GM10266 (cell line): Measurements from ENCODE around the gene FICD.

Experiments
- DNase-seq: peaks from one replicate; pipeline ENCODE4 v3.0.0; 2012; ENCODE audit errors: extremely low spot score
- CTCF ChIP-seq: IDR thresholded peaks from 2 replicates; pipeline ENCODE4 v1.5.1; 2012; ENCODE audit warnings: mild to moderate bottlenecking, low read depth; ENCODE audit not compliant: control insufficient read depth, insufficient read depth; ENCODE audit errors: missing control alignments

FICD gene

DNA sequence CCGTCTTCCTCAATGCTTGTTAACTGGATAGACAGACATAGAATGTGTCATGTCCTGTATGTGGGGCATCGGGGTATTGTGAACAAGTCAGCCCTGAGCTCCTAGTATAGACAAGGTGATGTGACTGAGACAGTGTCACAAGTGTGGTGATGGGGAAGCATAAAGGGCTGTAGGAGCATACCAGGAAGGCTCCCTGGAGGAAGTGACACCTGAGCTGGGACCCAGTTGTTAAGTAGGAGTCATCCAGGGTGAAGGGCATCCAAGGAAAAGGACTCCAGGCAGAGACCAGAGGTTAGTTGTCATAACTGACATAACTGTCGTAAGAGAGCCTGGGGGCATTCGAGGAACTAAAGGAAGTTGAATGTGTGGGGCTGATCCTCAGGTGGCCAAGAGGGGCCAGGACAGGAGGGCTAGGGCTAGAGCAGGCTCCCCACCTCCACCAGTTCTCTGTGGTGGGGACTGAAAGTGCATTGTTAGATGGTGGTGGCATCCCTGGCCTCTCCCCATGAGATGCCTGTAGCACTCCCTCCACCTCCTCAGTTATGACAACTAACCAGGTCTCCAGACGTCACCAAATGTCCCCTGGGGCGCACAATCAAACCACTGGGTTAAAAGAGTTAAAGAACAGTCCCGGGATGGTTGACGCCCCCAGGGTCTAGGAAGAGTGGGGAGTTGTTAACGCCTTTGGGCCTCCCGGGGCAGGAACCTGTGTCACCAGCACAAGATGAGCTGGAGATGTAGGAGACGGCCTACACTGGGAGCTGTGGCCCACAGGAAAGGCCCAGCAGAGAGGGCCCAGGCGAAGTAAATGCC lies 2.4 kb downstream of the FICD start:
- no peak for DNase-seq
- TF ChIP-seq CTCF = no peak

GRCh38 chr12:108518101-108518715 lies 3.1 kb downstream of the FICD start:
- no peak for TF ChIP-seq CTCF
- no peak for DNase-seq

GRCh38 chr12:108518716-108519496 lies 3.8 kb downstream of the FICD start:
- no peak for TF ChIP-seq CTCF
- no peak for DNase-seq

DNA sequence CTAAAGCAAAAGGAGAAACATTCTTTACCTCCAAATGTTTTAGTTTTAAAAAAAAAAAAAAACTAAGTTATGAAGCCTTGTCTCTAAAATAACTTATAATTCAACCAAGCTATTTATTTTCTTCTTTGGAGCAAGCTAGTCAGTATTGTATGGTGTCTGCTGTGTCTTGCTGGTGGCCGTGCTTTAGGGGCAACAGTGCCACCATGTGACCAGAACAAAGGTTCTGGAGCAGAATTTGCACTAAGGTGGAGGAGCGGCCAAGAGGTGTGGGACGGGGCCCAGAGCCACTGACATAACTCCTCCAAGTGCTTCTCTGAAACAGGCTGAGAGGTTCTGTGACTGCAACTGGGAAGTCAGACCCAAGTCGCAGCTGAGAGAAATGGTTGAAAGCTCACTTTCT lies 4.5 kb downstream of the FICD start:
- peak; percentile 37 for TF ChIP-seq CTCF
- DNase-seq = no peak

- no peak for TF ChIP-seq CTCF
- no peak for DNase-seq
These were observed 8.3 kb downstream of the FICD start for GRCh38 chr12:108523365-108523764.

DNA sequence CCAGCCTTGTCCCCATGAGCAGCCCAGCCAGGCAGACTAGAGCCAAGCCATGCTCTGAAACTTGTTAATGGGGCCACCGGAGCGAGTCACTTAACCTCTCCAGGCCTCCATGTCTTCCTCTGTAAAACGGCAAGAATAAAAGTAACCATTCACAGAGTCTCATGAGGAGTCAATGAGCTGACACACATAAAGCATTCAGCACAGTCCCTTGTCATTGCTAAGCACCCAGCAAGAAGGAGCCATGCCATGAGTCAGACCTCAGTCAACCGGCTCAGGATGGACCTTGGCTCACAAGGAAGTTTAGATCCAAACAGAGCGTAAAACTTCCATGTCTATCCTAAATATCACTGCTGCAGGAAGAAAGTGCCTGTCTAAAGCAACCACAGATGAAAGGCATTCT lies 10.6 kb downstream of the FICD start:
- no peak for DNase-seq
- TF ChIP-seq CTCF = no peak
